ENCODE data around the gene OLFM1.

OLFM1 gene

GRCh38 chr9:135076876-135077430, 10.5 kb upstream of the OLFM1 start:
- DNase-seq, result no peak

- peak; percentile 7 for DNase-seq
Observed at GRCh38 chr9:135077497-135078200, 9.8 kb upstream of the OLFM1 start.

GRCh38 chr9:135078361-135078821, 9.1 kb upstream of the OLFM1 start:
- DNase-seq, result no peak

- DNase-seq, result no peak
Observed at GRCh38 chr9:135079018-135079417, 8.4 kb upstream of the OLFM1 start.

GRCh38 chr9:135079676-135080075, 7.8 kb upstream of the OLFM1 start:
- no peak for DNase-seq

- no peak for DNase-seq
Observed at GRCh38 chr9:135080286-135081263, 6.9 kb upstream of the OLFM1 start.

GRCh38 chr9:135081264-135081660, 6.2 kb upstream of the OLFM1 start:
- DNase-seq, result no peak

GRCh38 chr9:135081731-135082130, 5.7 kb upstream of the OLFM1 start:
- no peak for DNase-seq

GRCh38 chr9:135082536-135082935, 4.9 kb upstream of the OLFM1 start:
- DNase-seq, result no peak

GRCh38 chr9:135083241-135083810, 4.1 kb upstream of the OLFM1 start:
- no peak for DNase-seq

GRCh38 chr9:135083831-135084230, 3.6 kb upstream of the OLFM1 start:
- DNase-seq, result no peak

- no peak for DNase-seq
Observed at GRCh38 chr9:135084262-135084661, 3.2 kb upstream of the OLFM1 start.

- DNase-seq, result no peak
Observed at GRCh38 chr9:135084881-135085760, 2.3 kb upstream of the OLFM1 start.

- peak; percentile 36 for DNase-seq
Observed at GRCh38 chr9:135085830-135086546, 1.5 kb upstream of the OLFM1 start.

- no peak for DNase-seq
Observed at GRCh38 chr9:135086597-135087488, 625 bp upstream of the OLFM1 start.

- DNase-seq, result no peak
Observed at GRCh38 chr9:135087899-135088347, 455 bp downstream of the OLFM1 start.

- DNase-seq, result no peak
Observed at GRCh38 chr9:135088348-135088978, 995 bp downstream of the OLFM1 start.

GRCh38 chr9:135088979-135089847, 1.7 kb downstream of the OLFM1 start:
- no peak for DNase-seq

GRCh38 chr9:135090081-135090480, 2.6 kb downstream of the OLFM1 start:
- DNase-seq, result no peak

Data from fibroblast of upper back skin (primary cell).